ENCODE measurements around the gene ANXA4. TPM values are rescaled to one million over a fixed set of nuclear protein-coding genes. Genes with fewer than 3 reads are reported as not detected.
"Not testable (repeated sequence)": the region's sequence is repeated elsewhere in the genome, so short reads cannot be mapped to it uniquely, and the experiment has no call there.

Gene ANXA4
- total and polyA plus RNA-seq, 2 experiments from 2014 or later = 6.7 to 11.5 TPM

DNA sequence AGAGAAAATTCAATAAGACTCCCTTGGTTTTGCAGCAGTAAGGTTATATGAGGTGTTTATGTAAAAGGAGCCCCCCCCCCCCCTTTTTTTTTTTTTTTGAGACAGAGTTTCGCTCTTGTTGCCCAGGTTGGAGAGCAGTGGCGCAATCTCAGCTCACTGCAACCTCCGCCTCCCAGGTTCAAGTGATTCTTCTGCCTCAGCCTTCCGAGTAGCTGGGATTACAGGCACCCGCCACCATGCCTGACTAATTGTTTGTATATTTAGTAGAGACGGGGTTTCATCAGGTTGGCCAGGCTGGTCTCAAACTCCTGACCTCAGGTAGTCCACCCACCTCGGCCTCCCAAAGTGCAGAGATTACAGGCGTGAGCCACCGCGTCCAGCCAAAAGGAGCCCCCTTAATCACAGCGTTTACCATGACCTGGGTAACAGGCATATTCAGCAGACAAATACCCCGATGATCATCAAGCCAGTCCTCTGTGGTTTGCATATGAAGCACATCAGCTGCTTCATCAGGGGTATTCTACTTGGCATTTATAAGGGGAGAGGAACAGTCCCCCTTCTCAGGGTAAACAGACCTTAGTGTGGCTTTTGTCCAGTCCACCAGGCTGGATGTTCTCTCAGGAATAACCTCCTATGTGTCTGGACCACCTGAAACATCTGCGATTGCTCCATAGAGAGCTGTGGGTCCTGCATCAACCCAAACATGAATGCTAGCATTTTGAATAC is 32.5 kb downstream of the ANXA4 start:
- H3K9me3 Mint-ChIP-seq; H4K20me1 ChIP-seq (replicated peaks; ENCODE audit: insufficient read depth); H3K79me2 ChIP-seq (replicated peaks; ENCODE audit: insufficient read depth); H3K27ac ChIP-seq (ENCODE audit: low read depth); H3K36me3 Mint-ChIP-seq (ENCODE audit: low read depth); H2AFZ ChIP-seq; H3F3A ChIP-seq (replicated peaks; ENCODE audit: low read depth); H3K36me3 ChIP-seq (ENCODE audit: insufficient read depth); ATAC-seq; H3K27me3 ChIP-seq (ENCODE audit: insufficient read depth); H3K4me3 Mint-ChIP-seq; DNase-seq (ENCODE audit: low spot score); H3K4me3 ChIP-seq; H3K9me2 ChIP-seq (ENCODE audit: insufficient read depth); H3K27me3 Mint-ChIP-seq (ENCODE audit: insufficient read depth, low read depth, poor library complexity); H3K4me2 ChIP-seq: not testable (repeated sequence)
- Mint-ChIP-seq H3K4me1 (peaks cover 60% of the 10 kb centered on the region), H3K27ac (0 out of 2 replicates have a peak overlapping the region, but pooled peaks have one; percentile 70)
- peaks cover 51% of the 10 kb centered on the region for H3K4me1 ChIP-seq (ENCODE audit: insufficient read depth)

DNA sequence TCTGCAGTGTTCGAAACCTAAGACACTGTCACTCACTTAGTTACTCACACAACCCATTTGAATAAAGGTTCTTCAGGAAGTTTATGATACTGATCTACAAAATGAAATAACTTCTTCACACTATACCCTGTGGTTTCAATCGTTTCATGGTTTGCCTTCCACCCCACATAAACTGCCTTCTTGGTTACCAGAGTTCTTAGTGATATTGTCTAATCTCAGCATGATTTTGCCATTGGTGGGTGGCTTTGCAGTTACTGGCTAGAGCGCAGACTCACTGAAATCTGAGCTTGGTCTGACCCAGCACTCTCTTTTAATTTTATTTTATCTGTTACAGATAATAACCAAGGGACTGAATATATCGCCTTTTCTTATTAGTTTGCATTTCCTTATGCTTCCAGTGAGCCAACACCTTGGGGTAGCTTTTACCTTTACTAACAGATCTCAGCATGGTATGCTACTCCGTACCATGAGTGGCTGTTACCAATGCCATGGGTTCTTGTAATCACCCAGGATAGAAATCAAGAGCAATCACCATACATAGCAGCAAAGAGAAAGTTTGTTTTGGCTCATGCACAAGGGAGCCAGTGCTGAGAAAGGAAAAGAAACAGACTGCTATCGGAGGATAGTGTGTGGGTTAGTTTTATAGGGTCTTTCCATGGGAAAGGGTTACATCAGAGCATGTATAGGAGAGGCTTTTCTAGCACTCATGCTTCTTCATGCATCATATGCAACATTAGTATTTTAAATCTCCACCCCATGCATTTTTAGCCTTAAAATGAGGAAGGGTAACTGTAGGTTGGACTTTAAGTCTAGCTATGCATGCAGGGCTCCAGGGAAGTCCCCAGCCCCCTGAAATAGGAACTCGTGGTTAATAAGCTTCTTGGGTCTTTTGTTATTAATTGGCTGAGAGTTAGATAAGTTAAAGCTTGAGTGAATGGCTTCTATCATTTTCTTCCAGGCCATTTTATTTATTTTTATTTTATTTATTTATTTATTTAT is 33.3 kb downstream of the ANXA4 start:
- ATAC-seq (no peak), DNase-seq (ENCODE audit: low spot score) (no peak)
- no peaks in the 10 kb centered on the region for H3F3A ChIP-seq (replicated peaks; ENCODE audit: low read depth)
- H3K27me3 Mint-ChIP-seq (ENCODE audit: insufficient read depth, low read depth, poor library complexity) = peaks cover 6% of the 10 kb centered on the region
- no peaks in the 10 kb centered on the region for H3K36me3 ChIP-seq (ENCODE audit: insufficient read depth)
- H3K4me1 Mint-ChIP-seq = peaks cover 62% of the 10 kb centered on the region
- peaks cover 52% of the 10 kb centered on the region for H3K4me1 ChIP-seq (ENCODE audit: insufficient read depth)
- no peak overlapping the region for H3K4me2 ChIP-seq
- H3K27ac ChIP-seq (ENCODE audit: low read depth) = peak overlapping the region; percentile 72; the same call in 1 of the 2 replicates
- H3K79me2 ChIP-seq (replicated peaks; ENCODE audit: insufficient read depth) = no peaks in the 10 kb centered on the region
- H3K4me3 Mint-ChIP-seq = no peak overlapping the region
- H2AFZ ChIP-seq = no peak overlapping the region
- no peak overlapping the region for H3K27ac Mint-ChIP-seq
- H3K4me3 ChIP-seq = no peak overlapping the region
- H3K27me3 ChIP-seq (ENCODE audit: insufficient read depth) = no peaks in the 10 kb centered on the region
- H4K20me1 ChIP-seq (replicated peaks; ENCODE audit: insufficient read depth) = no peaks in the 10 kb centered on the region
- H3K9me3 Mint-ChIP-seq = peaks cover 8% of the 10 kb centered on the region; the same call in 2 of the 3 replicates
- no peaks in the 10 kb centered on the region; the same call in 2 of the 3 replicates for H3K36me3 Mint-ChIP-seq (ENCODE audit: low read depth)
- no peaks in the 10 kb centered on the region for H3K9me2 ChIP-seq (ENCODE audit: insufficient read depth)
- TF ChIP-seq EZH2 (IDR thresholded peaks at IDR 0.05; ENCODE audit: low read depth, unreplicated experiment) = no peak
- TF ChIP-seq, protein P1, sequence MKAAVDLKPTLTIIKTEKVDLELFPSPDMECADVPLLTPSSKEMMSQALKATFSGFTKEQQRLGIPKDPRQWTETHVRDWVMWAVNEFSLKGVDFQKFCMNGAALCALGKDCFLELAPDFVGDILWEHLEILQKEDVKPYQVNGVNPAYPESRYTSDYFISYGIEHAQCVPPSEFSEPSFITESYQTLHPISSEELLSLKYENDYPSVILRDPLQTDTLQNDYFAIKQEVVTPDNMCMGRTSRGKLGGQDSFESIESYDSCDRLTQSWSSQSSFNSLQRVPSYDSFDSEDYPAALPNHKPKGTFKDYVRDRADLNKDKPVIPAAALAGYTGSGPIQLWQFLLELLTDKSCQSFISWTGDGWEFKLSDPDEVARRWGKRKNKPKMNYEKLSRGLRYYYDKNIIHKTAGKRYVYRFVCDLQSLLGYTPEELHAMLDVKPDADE (IDR thresholded peaks at IDR 0.05) = no peak
- no peak for TF ChIP-seq STAT1 (IDR thresholded peaks at IDR 0.05; ENCODE audit: unreplicated experiment)
- TF ChIP-seq, protein P2, sequence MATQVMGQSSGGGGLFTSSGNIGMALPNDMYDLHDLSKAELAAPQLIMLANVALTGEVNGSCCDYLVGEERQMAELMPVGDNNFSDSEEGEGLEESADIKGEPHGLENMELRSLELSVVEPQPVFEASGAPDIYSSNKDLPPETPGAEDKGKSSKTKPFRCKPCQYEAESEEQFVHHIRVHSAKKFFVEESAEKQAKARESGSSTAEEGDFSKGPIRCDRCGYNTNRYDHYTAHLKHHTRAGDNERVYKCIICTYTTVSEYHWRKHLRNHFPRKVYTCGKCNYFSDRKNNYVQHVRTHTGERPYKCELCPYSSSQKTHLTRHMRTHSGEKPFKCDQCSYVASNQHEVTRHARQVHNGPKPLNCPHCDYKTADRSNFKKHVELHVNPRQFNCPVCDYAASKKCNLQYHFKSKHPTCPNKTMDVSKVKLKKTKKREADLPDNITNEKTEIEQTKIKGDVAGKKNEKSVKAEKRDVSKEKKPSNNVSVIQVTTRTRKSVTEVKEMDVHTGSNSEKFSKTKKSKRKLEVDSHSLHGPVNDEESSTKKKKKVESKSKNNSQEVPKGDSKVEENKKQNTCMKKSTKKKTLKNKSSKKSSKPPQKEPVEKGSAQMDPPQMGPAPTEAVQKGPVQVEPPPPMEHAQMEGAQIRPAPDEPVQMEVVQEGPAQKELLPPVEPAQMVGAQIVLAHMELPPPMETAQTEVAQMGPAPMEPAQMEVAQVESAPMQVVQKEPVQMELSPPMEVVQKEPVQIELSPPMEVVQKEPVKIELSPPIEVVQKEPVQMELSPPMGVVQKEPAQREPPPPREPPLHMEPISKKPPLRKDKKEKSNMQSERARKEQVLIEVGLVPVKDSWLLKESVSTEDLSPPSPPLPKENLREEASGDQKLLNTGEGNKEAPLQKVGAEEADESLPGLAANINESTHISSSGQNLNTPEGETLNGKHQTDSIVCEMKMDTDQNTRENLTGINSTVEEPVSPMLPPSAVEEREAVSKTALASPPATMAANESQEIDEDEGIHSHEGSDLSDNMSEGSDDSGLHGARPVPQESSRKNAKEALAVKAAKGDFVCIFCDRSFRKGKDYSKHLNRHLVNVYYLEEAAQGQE (IDR thresholded peaks at IDR 0.05; ENCODE audit: unreplicated experiment) = no peak
- TF ChIP-seq, protein P3, sequence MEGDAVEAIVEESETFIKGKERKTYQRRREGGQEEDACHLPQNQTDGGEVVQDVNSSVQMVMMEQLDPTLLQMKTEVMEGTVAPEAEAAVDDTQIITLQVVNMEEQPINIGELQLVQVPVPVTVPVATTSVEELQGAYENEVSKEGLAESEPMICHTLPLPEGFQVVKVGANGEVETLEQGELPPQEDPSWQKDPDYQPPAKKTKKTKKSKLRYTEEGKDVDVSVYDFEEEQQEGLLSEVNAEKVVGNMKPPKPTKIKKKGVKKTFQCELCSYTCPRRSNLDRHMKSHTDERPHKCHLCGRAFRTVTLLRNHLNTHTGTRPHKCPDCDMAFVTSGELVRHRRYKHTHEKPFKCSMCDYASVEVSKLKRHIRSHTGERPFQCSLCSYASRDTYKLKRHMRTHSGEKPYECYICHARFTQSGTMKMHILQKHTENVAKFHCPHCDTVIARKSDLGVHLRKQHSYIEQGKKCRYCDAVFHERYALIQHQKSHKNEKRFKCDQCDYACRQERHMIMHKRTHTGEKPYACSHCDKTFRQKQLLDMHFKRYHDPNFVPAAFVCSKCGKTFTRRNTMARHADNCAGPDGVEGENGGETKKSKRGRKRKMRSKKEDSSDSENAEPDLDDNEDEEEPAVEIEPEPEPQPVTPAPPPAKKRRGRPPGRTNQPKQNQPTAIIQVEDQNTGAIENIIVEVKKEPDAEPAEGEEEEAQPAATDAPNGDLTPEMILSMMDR (conservative IDR thresholded peaks at IDR 0.05; ENCODE audit: low read depth in 2 of 2) = no peak
- no peak for TF ChIP-seq JUNB (IDR thresholded peaks at IDR 0.05; ENCODE audit: unreplicated experiment)
- TF ChIP-seq POLR2AphosphoS5 (IDR thresholded peaks at IDR 0.05; ENCODE audit: low read depth) = no peak
